ENCODE measurements around the gene TFE3.
"Not testable (repeated sequence)": the region's sequence is repeated elsewhere in the genome, so short reads cannot be mapped to it uniquely, and the experiment has no call there.

Gene TFE3

DNA sequence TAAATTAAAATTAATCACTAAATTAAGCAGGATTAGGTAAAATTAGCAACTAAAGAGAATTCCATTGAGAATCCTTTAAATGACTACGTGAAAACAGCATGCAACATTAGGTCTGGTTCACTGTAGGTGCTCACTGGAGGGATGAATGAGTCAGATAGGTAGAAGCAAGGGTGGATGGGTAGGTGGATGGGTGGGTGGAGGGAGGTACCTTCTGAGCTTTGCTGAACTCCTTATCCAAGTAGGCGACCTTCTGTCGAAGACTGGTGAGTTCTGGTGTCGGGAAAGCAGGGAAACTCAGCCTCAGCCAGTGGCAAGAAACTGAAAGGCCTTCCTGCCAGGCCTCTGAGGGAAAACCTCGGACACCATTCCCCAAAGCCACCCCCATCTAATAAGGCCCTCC, 44.1 kb downstream of the TFE3 start:
- DNase-seq = no peak

DNA sequence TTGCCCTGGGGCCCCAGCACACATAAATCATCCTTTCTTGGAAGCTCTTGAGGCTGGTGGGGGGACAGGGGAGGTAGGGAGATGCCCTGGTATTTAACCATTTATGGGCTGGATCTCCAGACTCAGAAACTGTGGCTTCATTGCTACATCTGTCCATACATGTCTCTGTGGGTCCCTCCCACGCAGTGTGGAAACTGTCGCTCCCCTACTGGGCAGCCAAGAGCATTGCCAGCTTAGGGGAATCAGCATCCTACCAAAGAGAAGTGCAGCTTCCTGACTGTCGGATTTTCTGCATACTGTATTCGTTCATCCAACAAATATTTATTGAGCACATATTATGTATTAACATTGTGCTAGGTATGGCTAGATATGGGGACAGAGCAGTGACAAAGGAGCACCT, 44.8 kb downstream of the TFE3 start:
- DNase-seq = no peak

GRCh38 chrX:48997865-48998264, 45.3 kb downstream of the TFE3 start:
- DNase-seq = no peak

DNA sequence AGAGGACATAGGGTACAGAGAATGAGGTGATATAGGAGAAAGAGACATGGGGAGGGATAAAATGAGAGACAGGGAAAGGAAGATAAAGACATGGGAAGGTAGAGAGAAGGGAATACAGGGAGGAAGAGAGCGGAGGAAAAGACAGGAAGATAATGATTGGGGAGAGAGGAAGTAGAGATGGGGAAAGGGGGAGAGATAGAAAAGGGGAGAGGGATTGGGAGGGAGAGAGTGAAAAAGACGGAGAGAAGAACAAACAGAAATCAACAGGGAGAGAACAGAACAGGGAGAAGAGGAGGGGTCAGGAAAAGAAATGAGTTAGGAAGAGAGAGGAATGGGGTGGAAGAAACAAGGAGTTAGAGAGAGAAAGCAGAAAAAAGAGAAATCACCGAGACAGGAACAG, 45.7 kb downstream of the TFE3 start:
- no peak for DNase-seq

DNA sequence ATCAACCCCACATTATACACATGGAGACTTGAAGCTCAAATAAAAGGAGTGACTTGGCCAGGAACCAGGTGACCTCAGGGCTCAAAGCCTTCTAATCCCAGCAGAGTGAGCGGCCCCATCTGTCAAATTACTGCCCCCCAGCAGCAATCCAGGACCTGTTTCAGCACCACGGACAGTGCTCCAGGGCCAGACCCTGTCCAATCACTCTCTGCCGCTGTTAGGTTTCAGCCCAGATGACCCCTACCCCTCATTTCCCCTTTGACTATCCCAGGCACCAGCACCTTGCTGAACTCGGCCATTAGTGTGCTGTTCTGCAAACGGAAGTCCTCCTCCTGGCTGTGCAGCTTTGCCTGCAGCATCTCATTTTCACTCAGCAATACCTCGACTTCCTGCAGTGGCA, 46.2 kb downstream of the TFE3 start:
- DNase-seq = no peak

GRCh38 chrX:48992341-48992740, 50.8 kb downstream of the TFE3 start:
- DNase-seq = no peak

GRCh38 chrX:48989483-48989882, 53.7 kb downstream of the TFE3 start:
- DNase-seq = no peak

- DNase-seq = no peak
These were observed 59.3 kb downstream of the TFE3 start for GRCh38 chrX:48983896-48984295.

DNA sequence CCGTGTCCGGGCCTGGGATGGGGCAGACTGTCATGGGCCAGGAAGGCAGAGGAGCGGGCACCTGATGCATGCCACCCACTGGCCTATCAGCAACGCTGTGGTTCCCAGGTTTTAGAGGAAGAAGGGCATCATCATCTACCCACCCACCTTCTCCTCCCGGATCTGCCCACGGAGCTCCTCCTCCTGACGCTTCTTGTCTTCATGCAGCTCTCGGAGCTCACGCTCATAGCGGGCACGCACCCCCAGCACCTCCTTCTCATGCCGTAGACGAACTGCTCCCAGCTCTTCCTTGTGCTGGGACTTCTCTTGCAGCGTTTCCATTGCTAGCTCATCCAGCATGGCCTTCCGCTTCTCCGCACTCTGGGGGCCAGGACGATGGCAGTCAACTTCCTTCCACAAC, 60.1 kb downstream of the TFE3 start:
- no peak for DNase-seq

- DNase-seq = no peak
These were observed 62.0 kb downstream of the TFE3 start for GRCh38 chrX:48981178-48981577.

DNA sequence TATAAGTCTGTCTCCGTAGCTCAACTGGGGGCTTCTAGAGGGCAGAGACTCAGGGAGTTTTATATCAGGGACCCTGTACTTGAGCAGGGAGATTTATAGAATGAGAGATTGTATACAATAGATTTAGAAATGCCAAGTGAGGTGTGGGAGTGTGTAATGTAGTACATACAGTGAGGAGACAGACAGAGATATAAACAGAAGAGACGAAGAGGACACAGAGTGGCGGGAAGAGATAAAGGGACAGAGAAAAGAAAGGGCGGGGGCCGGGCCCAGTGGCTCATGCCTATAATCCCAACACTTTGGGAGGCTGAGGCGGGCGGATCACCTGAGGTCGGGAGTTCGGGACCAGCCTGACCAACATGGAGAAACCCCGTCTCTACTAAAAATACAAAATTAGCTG, 62.8 kb downstream of the TFE3 start:
- DNase-seq = not testable (repeated sequence)

Measured in SIG-M5 (cell line).